HG02852 (cell line): ENCODE results near the gene SELENOI.
A peak's percentile ranks its signal among the peaks of the same experiment; 100 is the strongest.
"Not testable (repeated sequence)": the region's sequence is repeated elsewhere in the genome, so short reads cannot be mapped to it uniquely, and the experiment has no call there.

Experiments used
- ATAC-seq: cut with Tn5 transposase; IDR thresholded peaks from one replicate; pipeline ENCODE4 v1.9.1; 2021; ENCODE audit warnings: mild to moderate bottlenecking, moderate library complexity; ENCODE audit not compliant: unreplicated experiment

Gene SELENOI

GRCh38 chr2:26345545-26346453, at the start of gene SELENOI:
Gene SELENOI, plus strand, starts transcription at chr2:26346143. Its CDS starts 90 bp downstream, at chr2:26346233.
- peak; percentile 94 for ATAC-seq

- ATAC-seq, result no peak
These were observed 48.9 kb upstream of the SELENOI start for GRCh38 chr2:26297061-26297460.

GRCh38 chr2:26298286-26298637, 47.7 kb upstream of the SELENOI start:
- ATAC-seq, result no peak

- no peak for ATAC-seq
These were observed 47.1 kb upstream of the SELENOI start for GRCh38 chr2:26298638-26299393.

- no peak for ATAC-seq
These were observed 46.4 kb upstream of the SELENOI start for GRCh38 chr2:26299471-26300101.

GRCh38 chr2:26300234-26300925, 45.6 kb upstream of the SELENOI start:
- no peak for ATAC-seq

- no peak for ATAC-seq
These were observed 43.1 kb upstream of the SELENOI start for GRCh38 chr2:26302846-26303245.

GRCh38 chr2:26305094-26305493, 40.8 kb upstream of the SELENOI start:
- not testable (repeated sequence) for ATAC-seq

- no peak for ATAC-seq
These were observed 40.4 kb upstream of the SELENOI start for GRCh38 chr2:26305540-26305939.

- ATAC-seq, result no peak
These were observed 36.0 kb upstream of the SELENOI start for GRCh38 chr2:26309921-26310320.

GRCh38 chr2:26312471-26312870, 33.5 kb upstream of the SELENOI start:
- ATAC-seq, result no peak

- no peak for ATAC-seq
These were observed 32.5 kb upstream of the SELENOI start for GRCh38 chr2:26313446-26313845.

GRCh38 chr2:26314243-26314642, 31.7 kb upstream of the SELENOI start:
- no peak for ATAC-seq

GRCh38 chr2:26316041-26316440, 29.9 kb upstream of the SELENOI start:
- no peak for ATAC-seq

- ATAC-seq, result no peak
These were observed 29.1 kb upstream of the SELENOI start for GRCh38 chr2:26316845-26317244.

GRCh38 chr2:26317377-26318105, 28.4 kb upstream of the SELENOI start:
- no peak for ATAC-seq

GRCh38 chr2:26318950-26319349, 27.0 kb upstream of the SELENOI start:
- ATAC-seq, result no peak

GRCh38 chr2:26324479-26324878, 21.5 kb upstream of the SELENOI start:
- ATAC-seq, result not testable (repeated sequence)

- no peak for ATAC-seq
These were observed 21.0 kb upstream of the SELENOI start for GRCh38 chr2:26324903-26325302.

- ATAC-seq, result no peak
These were observed 20.1 kb upstream of the SELENOI start for GRCh38 chr2:26325851-26326250.
